Breast epithelium (tissue), 4 donors: ENCODE data around the gene KRTAP1-4. TPM values are rescaled to one million over a fixed set of nuclear protein-coding genes. Genes with fewer than 3 reads are reported as not detected.

Source experiments
- DNase-seq, 2 donors: peaks; one replicate each; pipeline ENCODE4 v3.0.0-alpha.2; 2019; ENCODE audit warnings: low spot score in 2 of 2
- H3K27ac ChIP-seq, 2 donors: fragments of 200-600 bp; sonication (generic) in 1 of 2; one replicate each; pipeline ENCODE4 v1.5.1; 2016 to 2019; ENCODE audit warnings: mild to moderate bottlenecking in 1 of 2
- H3K27me3 ChIP-seq, 2 donors: fragments of 200-600 bp; sonication (generic) in 1 of 2; one replicate each; pipeline versions ENCODE4 v1.5.1 to v1.6.0; 2017 to 2019; ENCODE audit warnings: control low read depth in 1 of 2, mild to moderate bottlenecking in 1 of 2
- H3K36me3 ChIP-seq: fragments of 200-600 bp; one replicate; pipeline ENCODE4 v1.5.1; 2019
- H3K4me1 ChIP-seq, 2 donors: fragments of 200-600 bp; sonication (generic); one replicate each; pipeline ENCODE4 v1.5.1; 2016 to 2019; ENCODE audit warnings: control low read depth in 1 of 2
- H3K4me3 ChIP-seq, 3 donors: fragments of 200-600 bp; sonication (generic); 1 replicate in 2 of 3; 2 replicates in 1 of 3; pipeline ENCODE4 v1.5.1; 2016 to 2019; ENCODE audit warnings: mild to moderate bottlenecking in 3 of 3, moderate library complexity in 2 of 3
- H3K9me3 ChIP-seq, 2 donors: fragments of 200-600 bp; sonication (generic) in 1 of 2; one replicate each; pipeline ENCODE4 v1.5.1; 2016 to 2019; ENCODE audit warnings: control low read depth in 1 of 2
- POLR2A ChIP-seq: fragments of 450-650 bp; IDR thresholded peaks from one replicate; pipeline ENCODE4 v1.6.1; 2016; ENCODE audit warnings: antibody characterized with exemption, mild to moderate bottlenecking, moderate library complexity
- POLR2AphosphoS5 ChIP-seq, 3 donors: sonication (generic); formaldehyde crosslinking; IDR thresholded peaks; one replicate each; pipeline ENCODE4 v1.6.1; 2017; ENCODE audit warnings: antibody characterized with exemption in 3 of 3
- intact Hi-C: fragments of 100-400 bp; cut with DNase I; formaldehyde crosslinking; loops from one replicate; pipeline ENCODE4 v1.15.1; 2023; ENCODE audit warnings: low total_unique reads
- total RNA-seq, 3 donors: library from RNA; depleted of rRNA; stranded (reverse); fragments of >200 nt; gene quantifications; one replicate each; pipeline ENCODE4 v1.1.0, GENCODE V29; 2016
- TF ChIP-seq, protein P1 (sequence below), 3 donors: fragments of 450-650 bp; IDR thresholded peaks; one replicate each; pipeline ENCODE4 v1.5.1; 2016 to 2017; ENCODE audit warnings: antibody characterized with exemption in 3 of 3, mild to moderate bottlenecking in 3 of 3, moderate library complexity in 3 of 3

KRTAP1-4 gene
- total RNA-seq, 3 donors from 2014 or later, result not detected

GRCh38 chr17:41009936-41010335, 20.1 kb downstream of the KRTAP1-4 start:
- Histone ChIP-seq H3K4me3 (no peak overlapping the region), H3K36me3 (no peaks in the 10 kb centered on the region), H3K27ac (no peak overlapping the region), H3K9me3 (no peaks in the 10 kb centered on the region), H3K27me3 (no peaks in the 10 kb centered on the region), H3K4me1 (no peaks in the 10 kb centered on the region)
- intact Hi-C loops, result no loop called here
- no peak for TF ChIP-seq POLR2AphosphoS5 (IDR thresholded peaks at IDR 0.05)
- TF ChIP-seq, protein P1, sequence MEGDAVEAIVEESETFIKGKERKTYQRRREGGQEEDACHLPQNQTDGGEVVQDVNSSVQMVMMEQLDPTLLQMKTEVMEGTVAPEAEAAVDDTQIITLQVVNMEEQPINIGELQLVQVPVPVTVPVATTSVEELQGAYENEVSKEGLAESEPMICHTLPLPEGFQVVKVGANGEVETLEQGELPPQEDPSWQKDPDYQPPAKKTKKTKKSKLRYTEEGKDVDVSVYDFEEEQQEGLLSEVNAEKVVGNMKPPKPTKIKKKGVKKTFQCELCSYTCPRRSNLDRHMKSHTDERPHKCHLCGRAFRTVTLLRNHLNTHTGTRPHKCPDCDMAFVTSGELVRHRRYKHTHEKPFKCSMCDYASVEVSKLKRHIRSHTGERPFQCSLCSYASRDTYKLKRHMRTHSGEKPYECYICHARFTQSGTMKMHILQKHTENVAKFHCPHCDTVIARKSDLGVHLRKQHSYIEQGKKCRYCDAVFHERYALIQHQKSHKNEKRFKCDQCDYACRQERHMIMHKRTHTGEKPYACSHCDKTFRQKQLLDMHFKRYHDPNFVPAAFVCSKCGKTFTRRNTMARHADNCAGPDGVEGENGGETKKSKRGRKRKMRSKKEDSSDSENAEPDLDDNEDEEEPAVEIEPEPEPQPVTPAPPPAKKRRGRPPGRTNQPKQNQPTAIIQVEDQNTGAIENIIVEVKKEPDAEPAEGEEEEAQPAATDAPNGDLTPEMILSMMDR (IDR thresholded peaks at IDR 0.05), result no peak
- TF ChIP-seq POLR2A, result no peak
- no peak for DNase-seq

- no peak for DNase-seq
- H3K4me3 ChIP-seq, result no peak overlapping the region
- intact Hi-C loops, result no loop called here
- H3K36me3 ChIP-seq, result no peaks in the 10 kb centered on the region
- no peaks in the 10 kb centered on the region for H3K4me1 ChIP-seq
- H3K9me3 ChIP-seq, result no peaks in the 10 kb centered on the region
- no peak overlapping the region for H3K27ac ChIP-seq
- no peaks in the 10 kb centered on the region for H3K27me3 ChIP-seq
- TF ChIP-seq, protein P1 (IDR thresholded peaks at IDR 0.05), result no peak
- no peak for TF ChIP-seq POLR2A
- TF ChIP-seq POLR2AphosphoS5 (IDR thresholded peaks at IDR 0.05), result no peak
Observed at GRCh38 chr17:41009301-41009760, 20.7 kb downstream of the KRTAP1-4 start.

GRCh38 chr17:41008811-41009210, 21.2 kb downstream of the KRTAP1-4 start, which contains the start of gene KRTAP3-1:
Gene KRTAP3-1 (minus strand): TSS chr17:41009128. CDS start chr17:41009074, 54 bp downstream.
- no peaks in the 10 kb centered on the region for H3K27me3 ChIP-seq
- no peaks in the 10 kb centered on the region for H3K9me3 ChIP-seq
- no peak for DNase-seq
- H3K27ac ChIP-seq, result no peak within 1 kb of the TSS
- intact Hi-C loops, result no loop called here
- H3K4me3 ChIP-seq, result no peak within 1 kb of the TSS
- no peaks in the 10 kb centered on the region for H3K36me3 ChIP-seq
- H3K4me1 ChIP-seq, result no peaks in the 10 kb centered on the region
- TF ChIP-seq, protein P1 (IDR thresholded peaks at IDR 0.05), result no peak
- no peak for TF ChIP-seq POLR2AphosphoS5 (IDR thresholded peaks at IDR 0.05)
- TF ChIP-seq POLR2A, result no peak

DNA sequence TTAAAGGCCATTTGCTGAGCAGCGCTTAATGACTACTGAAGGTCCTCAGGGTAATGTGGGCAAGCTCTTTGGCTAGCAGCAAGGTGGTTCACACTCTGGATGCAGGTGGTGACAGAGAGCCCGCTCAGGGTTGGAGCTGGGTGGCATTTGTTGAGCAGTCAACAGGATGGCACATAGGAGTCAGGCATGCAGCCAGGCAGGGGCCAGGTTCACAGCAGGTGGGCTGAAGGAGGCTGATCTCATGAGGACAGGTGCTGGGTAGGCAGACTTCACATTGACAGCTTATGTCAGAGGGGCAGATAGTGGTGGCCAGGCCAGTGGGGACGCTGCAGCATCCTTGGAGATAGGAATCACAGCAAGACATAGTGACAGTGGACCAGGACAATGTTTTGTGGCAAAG, 25.6 kb downstream of the KRTAP1-4 start:
- H3K27me3 ChIP-seq, result no peaks in the 10 kb centered on the region
- H3K4me1 ChIP-seq, result no peaks in the 10 kb centered on the region
- no peaks in the 10 kb centered on the region for H3K9me3 ChIP-seq
- DNase-seq, result no peak
- H3K36me3 ChIP-seq, result no peaks in the 10 kb centered on the region
- H3K27ac ChIP-seq, result no peak overlapping the region
- TF ChIP-seq POLR2AphosphoS5 (IDR thresholded peaks at IDR 0.05) (no peak), POLR2A (no peak)
- TF ChIP-seq, protein P1 (IDR thresholded peaks at IDR 0.05), result no peak
- intact Hi-C loops, result no loop called here
- no peak overlapping the region for H3K4me3 ChIP-seq

DNA sequence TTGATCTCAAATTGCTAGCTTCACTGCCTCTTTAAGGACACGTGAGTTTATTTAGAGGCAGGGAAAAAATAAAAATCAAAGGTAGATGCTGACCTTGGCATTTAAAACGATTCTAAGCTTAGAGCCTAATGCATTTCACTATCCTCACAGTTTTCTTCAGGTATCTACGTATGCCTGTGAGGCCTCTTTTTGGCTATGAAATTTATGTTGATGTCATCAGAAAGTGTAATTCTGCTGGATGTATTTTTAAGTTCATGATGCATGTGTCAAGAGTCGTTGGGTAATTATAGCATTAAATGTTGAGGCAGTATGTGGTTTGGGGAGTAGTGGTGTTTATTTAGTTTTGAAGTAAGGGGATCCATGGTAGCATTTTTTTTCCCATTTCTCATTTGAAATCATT, 26.1 kb downstream of the KRTAP1-4 start:
- no peak for DNase-seq
- Histone ChIP-seq H3K27ac (no peak overlapping the region), H3K4me3 (no peak overlapping the region), H3K36me3 (no peaks in the 10 kb centered on the region), H3K9me3 (no peaks in the 10 kb centered on the region), H3K4me1 (no peaks in the 10 kb centered on the region), H3K27me3 (no peaks in the 10 kb centered on the region)
- no peak for TF ChIP-seq POLR2AphosphoS5 (IDR thresholded peaks at IDR 0.05)
- TF ChIP-seq POLR2A, result no peak
- TF ChIP-seq, protein P1 (IDR thresholded peaks at IDR 0.05), result no peak
- intact Hi-C loops, result no loop called here
